AG04450 (cell line): Measurements from ENCODE around the gene LTBP1. TPM values are rescaled to one million over a fixed set of nuclear protein-coding genes. Genes with fewer than 3 reads are reported as not detected.

Source experiments
- CTCF ChIA-PET: fragments of 300-600, 350-600 bp; formaldehyde crosslinking; extraction: SDS; loops from one replicate; lab custom pipeline; 2022; ENCODE audit warnings: antibody characterized with exemption, inconsistent platforms; lab: Charles Lee
- POLR2A ChIA-PET: fragments of 350-600 bp; formaldehyde crosslinking; extraction: SDS; loops from one replicate; lab custom pipeline; 2021; ENCODE audit warnings: antibody characterized with exemption, inconsistent platforms; lab: Yijun Ruan, JAX
- DNase-seq: peaks from one replicate; pipeline ENCODE4 v3.0.0-alpha.2; 2011; ENCODE audit warnings: low read depth, low spot score
- H3K27ac ChIP-seq: one replicate; pipeline ENCODE4 v1.5.1; 2012; ENCODE audit warnings: low read depth, low read length, control low read depth
- H3K27me3 ChIP-seq: one replicate; pipeline ENCODE4 v1.6.0; 2012; ENCODE audit warnings: low read length; ENCODE audit not compliant: control insufficient read depth, insufficient read depth
- H3K4me3 ChIP-seq: 2 replicates; pipeline ENCODE4 v1.5.1; 2011; ENCODE audit warnings: mild to moderate bottlenecking, low read depth, low read length, control low read depth
- H3K9me3 ChIP-seq: 2 replicates; pipeline ENCODE4 v1.5.1; 2012; ENCODE audit warnings: low read length; ENCODE audit not compliant: control insufficient read depth, insufficient read depth
- polyA plus RNA-seq: library from polyadenylated mRNA; depleted of rRNA; stranded (reverse); fragments of >200 nt; gene quantifications from 2 replicates; pipeline ENCODE4 v1.2.3, GENCODE V29; 2011
- TF ChIP-seq, protein P1 (sequence below): IDR thresholded peaks from 2 replicates; pipeline ENCODE4 v1.5.1; 2011; ENCODE audit warnings: low read depth, low read length, control low read depth, inconsistent platforms

LTBP1 gene
- polyA plus RNA-seq, 1 experiment: 517 TPM

DNA sequence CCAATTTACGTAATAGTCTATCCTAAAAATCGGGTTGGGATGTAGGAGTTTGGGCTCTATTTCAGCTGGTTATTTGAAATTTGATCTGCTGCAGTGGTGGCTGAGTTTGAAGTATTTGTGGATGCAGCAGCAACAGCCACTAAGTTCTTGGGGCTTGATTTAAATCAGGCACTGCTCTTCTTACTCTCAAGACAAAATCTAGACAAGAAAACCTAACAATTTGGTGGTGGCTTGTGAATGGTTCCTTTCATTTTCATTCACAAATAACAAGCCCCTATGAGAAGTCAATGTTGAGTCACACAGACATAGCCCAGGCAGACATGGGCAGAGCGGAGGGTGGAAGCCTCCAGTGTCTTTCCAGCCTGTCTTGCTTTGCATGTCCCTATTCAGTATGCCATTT lies 199.3 kb downstream of the LTBP1 start:
- no peak overlapping the region for H3K4me3 ChIP-seq
- no peak for DNase-seq
- POLR2A ChIA-PET: no interaction called here
- CTCF ChIA-PET: interaction anchor here (1.2 kb wide), 1 partner anchor 112 kb away, joined by 7 read pairs; no protein-coding TSS in a partner anchor
- H3K27me3 ChIP-seq: no peaks in the 10 kb centered on the region
- H3K27ac ChIP-seq: peak overlapping the region; percentile 12
- TF ChIP-seq, protein P1, sequence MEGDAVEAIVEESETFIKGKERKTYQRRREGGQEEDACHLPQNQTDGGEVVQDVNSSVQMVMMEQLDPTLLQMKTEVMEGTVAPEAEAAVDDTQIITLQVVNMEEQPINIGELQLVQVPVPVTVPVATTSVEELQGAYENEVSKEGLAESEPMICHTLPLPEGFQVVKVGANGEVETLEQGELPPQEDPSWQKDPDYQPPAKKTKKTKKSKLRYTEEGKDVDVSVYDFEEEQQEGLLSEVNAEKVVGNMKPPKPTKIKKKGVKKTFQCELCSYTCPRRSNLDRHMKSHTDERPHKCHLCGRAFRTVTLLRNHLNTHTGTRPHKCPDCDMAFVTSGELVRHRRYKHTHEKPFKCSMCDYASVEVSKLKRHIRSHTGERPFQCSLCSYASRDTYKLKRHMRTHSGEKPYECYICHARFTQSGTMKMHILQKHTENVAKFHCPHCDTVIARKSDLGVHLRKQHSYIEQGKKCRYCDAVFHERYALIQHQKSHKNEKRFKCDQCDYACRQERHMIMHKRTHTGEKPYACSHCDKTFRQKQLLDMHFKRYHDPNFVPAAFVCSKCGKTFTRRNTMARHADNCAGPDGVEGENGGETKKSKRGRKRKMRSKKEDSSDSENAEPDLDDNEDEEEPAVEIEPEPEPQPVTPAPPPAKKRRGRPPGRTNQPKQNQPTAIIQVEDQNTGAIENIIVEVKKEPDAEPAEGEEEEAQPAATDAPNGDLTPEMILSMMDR: no peak
- H3K9me3 ChIP-seq: no peaks in the 10 kb centered on the region

GRCh38 chr2:33153008-33153407 lies 206.3 kb downstream of the LTBP1 start:
- POLR2A ChIA-PET: no interaction called here
- Histone ChIP-seq H3K9me3 (no peaks in the 10 kb centered on the region), H3K27me3 (no peaks in the 10 kb centered on the region), H3K27ac (peak overlapping the region; percentile 60), H3K4me3 (no peak overlapping the region)
- TF ChIP-seq, protein P1: no peak
- CTCF ChIA-PET: no interaction called here
- no peak for DNase-seq

DNA sequence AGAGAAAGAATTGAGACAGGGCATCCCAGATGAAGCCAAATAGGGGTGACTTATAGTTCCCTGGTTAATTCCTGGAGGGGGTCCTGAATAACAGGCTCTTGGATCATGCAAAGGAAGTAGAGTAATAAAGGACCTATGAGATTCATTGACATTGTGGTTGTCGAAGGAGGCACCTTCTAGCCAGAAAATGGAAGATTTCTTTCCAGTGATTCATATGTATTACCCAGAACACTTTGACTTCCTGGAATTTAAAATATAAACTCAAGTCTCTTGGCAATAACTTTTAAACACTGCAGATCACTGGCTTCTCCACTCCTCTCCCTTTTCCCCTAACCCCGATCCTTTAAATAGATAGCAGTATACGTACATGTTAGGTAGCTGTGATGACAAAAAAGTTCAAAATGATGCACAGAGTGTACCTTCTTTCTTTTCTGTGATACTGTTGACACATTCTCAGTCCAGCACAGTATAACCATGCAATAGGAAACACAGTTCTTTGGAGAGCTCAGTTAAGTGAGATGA lies 211.8 kb downstream of the LTBP1 start:
- Histone ChIP-seq H3K27me3 (no peaks in the 10 kb centered on the region), H3K9me3 (no peaks in the 10 kb centered on the region), H3K27ac (peak overlapping the region; percentile 95), H3K4me3 (no peak overlapping the region)
- peak; percentile 65 for DNase-seq
- ChIA-PET POLR2A (interaction anchor here (0.8 to 1.0 kb wide), 3 partner anchors 10 to 25 kb away, joined by 3 to 5 read pairs (median 4); no protein-coding TSS in a partner anchor), CTCF (interaction anchor here (0.5 to 1.0 kb wide), 2 partner anchors 8 to 377 kb away, joined by 3 read pairs; no protein-coding TSS in a partner anchor)
- TF ChIP-seq, protein P1: no peak

DNA sequence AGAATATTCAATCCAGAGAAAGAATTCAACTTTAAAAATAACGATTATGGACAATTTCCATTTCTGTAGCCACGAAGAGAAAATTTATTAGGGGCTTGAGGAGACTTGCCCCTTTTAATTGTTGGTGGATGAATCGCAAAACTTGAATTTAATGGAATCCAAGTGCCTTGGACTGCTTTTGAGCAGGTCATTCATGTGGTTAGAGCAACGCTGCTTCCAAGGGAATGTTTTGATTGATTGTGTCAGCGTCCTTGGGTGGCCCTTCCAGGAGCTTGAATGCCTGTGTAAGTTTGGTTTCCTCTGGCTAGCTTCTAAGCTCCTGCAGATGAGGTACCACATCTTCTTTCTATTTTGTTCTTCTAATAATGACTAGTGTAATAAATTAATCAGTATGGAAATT lies 213.4 kb downstream of the LTBP1 start:
- no peaks in the 10 kb centered on the region for H3K27me3 ChIP-seq
- H3K27ac ChIP-seq: peak overlapping the region; percentile 12
- ChIA-PET POLR2A (no interaction called here), CTCF (interaction anchor here (0.5 kb wide), 3 partner anchors 10 to 427 kb away, joined by 3 read pairs; no protein-coding TSS in a partner anchor)
- TF ChIP-seq, protein P1: no peak
- DNase-seq: no peak
- H3K4me3 ChIP-seq: no peak overlapping the region
- no peaks in the 10 kb centered on the region for H3K9me3 ChIP-seq

DNA sequence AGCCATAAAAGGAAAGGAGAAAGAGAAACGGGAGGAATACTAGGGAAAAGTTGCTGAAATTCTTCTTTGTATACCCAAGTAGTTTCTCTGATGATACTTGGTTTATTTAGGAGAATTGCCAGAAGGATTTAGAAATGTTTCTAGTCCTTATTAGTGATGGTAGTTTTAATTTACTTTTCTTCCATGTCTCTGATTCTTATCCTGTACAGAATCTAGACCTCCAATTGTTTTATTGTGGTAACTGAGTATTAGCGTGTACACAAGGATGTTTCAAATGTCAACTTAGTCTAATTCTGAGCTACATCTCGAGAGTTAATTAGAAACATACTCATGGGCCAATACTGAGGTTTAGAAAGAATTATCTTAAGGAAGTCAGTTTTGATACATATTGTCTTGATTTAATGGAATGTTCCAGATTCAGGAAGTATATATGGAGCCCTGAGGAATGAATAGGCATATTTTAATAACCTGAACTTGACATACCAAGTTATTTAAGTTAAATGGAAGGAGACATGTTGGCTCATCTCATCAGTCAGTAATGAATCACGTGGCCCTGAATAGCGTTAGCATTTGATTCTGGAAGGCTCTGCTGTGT lies 219.6 kb downstream of the LTBP1 start:
- TF ChIP-seq, protein P1: no peak
- POLR2A ChIA-PET: no interaction called here
- Histone ChIP-seq H3K27ac (peak overlapping the region; percentile 66), H3K9me3 (no peaks in the 10 kb centered on the region; the same call in 1 of the 2 replicates), H3K4me3 (no peak overlapping the region), H3K27me3 (no peaks in the 10 kb centered on the region)
- CTCF ChIA-PET: no interaction called here
- no peak for DNase-seq
